IgD-negative memory B cell (primary cell): Measurements from ENCODE around the gene CD55. TPM values are rescaled to one million over a fixed set of nuclear protein-coding genes. Genes with fewer than 3 reads are reported as not detected.

ENCODE experiments used
- H3K27ac Mint-ChIP-seq, 3 donors: one replicate each; pipeline ENCODE4 v1.8.0; 2020 to 2022; ENCODE audit warnings: mild to moderate bottlenecking in 3 of 3, mixed read lengths in 3 of 3, moderate library complexity in 1 of 3
- H3K27me3 Mint-ChIP-seq: one replicate; pipeline ENCODE4 v1.8.0; 2021; ENCODE audit warnings: mixed read lengths
- H3K36me3 Mint-ChIP-seq: one replicate; pipeline ENCODE4 v1.8.0; 2020; ENCODE audit warnings: mild to moderate bottlenecking, mixed read lengths
- H3K4me1 Mint-ChIP-seq, 3 donors: one replicate each; pipeline ENCODE4 v1.8.0; 2020 to 2022; ENCODE audit warnings: mixed read lengths in 3 of 3, mild to moderate bottlenecking in 1 of 3
- H3K4me3 Mint-ChIP-seq, 4 donors: one replicate each; pipeline ENCODE4 v1.8.0; 2020 to 2022; ENCODE audit warnings: mild to moderate bottlenecking in 4 of 4, mixed read lengths in 4 of 4, moderate library complexity in 3 of 4
- H3K9me3 Mint-ChIP-seq, 3 donors: one replicate each; pipeline ENCODE4 v1.8.0; 2020 to 2021; ENCODE audit warnings: mixed read lengths in 3 of 3, mild to moderate bottlenecking in 1 of 3
- polyA plus RNA-seq: library from polyadenylated mRNA; unstranded; fragments of 300-500 nt; fragmentation: Illumina TruSeq; gene quantifications from one replicate; pipeline ENCODE4 v1.2.3, GENCODE V29; 2021

Gene CD55
- 111 TPM for polyA plus RNA-seq

- Mint-ChIP-seq H3K27me3 (no peaks in the 10 kb centered on the region), H3K4me3 (peak within 1 kb of the TSS; percentile 90 to 100 (median 97)), H3K36me3 (peaks cover 11% of the 10 kb centered on the region), H3K27ac (peak within 1 kb of the TSS; percentile 98 to 100 (median 98)), H3K9me3 (no peaks in the 10 kb centered on the region), H3K4me1 (peaks cover 31 to 38% (median 37%) of the 10 kb centered on the region in 3 donors)
Observed at GRCh38 chr1:207321079-207321789, at the start of gene CD55. TSS of gene CD55 (plus strand) at chr1:207321678. CDS start at chr1:207321766, 88 bp downstream.

GRCh38 chr1:207274882-207275281 lies 46.6 kb upstream of the CD55 start:
- no peak overlapping the region for H3K4me3 Mint-ChIP-seq
- H3K36me3 Mint-ChIP-seq = peaks cover 2% of the 10 kb centered on the region
- H3K4me1 Mint-ChIP-seq = peaks cover 4 to 7% (median 6%) of the 10 kb centered on the region in 3 donors
- H3K27ac Mint-ChIP-seq = no peak overlapping the region
- H3K27me3 Mint-ChIP-seq = no peaks in the 10 kb centered on the region
- H3K9me3 Mint-ChIP-seq = peaks cover 0 to 6% (median 4%) of the 10 kb centered on the region in 3 donors

- Mint-ChIP-seq H3K27ac (no peak overlapping the region), H3K4me1 (peaks cover 4 to 7% (median 7%) of the 10 kb centered on the region in 3 donors), H3K36me3 (peaks cover 2% of the 10 kb centered on the region), H3K9me3 (peaks cover 0 to 9% (median 4%) of the 10 kb centered on the region in 3 donors), H3K27me3 (peaks cover 1% of the 10 kb centered on the region), H3K4me3 (no peak overlapping the region)
Observed at GRCh38 chr1:207276465-207276864, 45.0 kb upstream of the CD55 start.

GRCh38 chr1:207277241-207277640 lies 44.2 kb upstream of the CD55 start:
- peaks cover 0 to 9% (median 0%) of the 10 kb centered on the region in 3 donors for H3K9me3 Mint-ChIP-seq
- peaks cover 2% of the 10 kb centered on the region for H3K36me3 Mint-ChIP-seq
- peaks cover 10 to 15% (median 14%) of the 10 kb centered on the region in 3 donors for H3K4me1 Mint-ChIP-seq
- peaks cover 3% of the 10 kb centered on the region for H3K27me3 Mint-ChIP-seq
- no peak overlapping the region for H3K27ac Mint-ChIP-seq
- no peak overlapping the region for H3K4me3 Mint-ChIP-seq

- no peak overlapping the region for H3K4me3 Mint-ChIP-seq
- H3K27ac Mint-ChIP-seq = no peak overlapping the region
- peaks cover 3% of the 10 kb centered on the region for H3K27me3 Mint-ChIP-seq
- peaks cover 2% of the 10 kb centered on the region for H3K36me3 Mint-ChIP-seq
- H3K4me1 Mint-ChIP-seq = peaks cover 12 to 25% (median 23%) of the 10 kb centered on the region in 3 donors
- H3K9me3 Mint-ChIP-seq = peaks cover 0 to 8% (median 0%) of the 10 kb centered on the region in 3 donors
Observed at GRCh38 chr1:207279652-207280051, 41.8 kb upstream of the CD55 start.

- Mint-ChIP-seq H3K27ac (no peak overlapping the region), H3K9me3 (peaks cover 0 to 5% (median 0%) of the 10 kb centered on the region in 3 donors), H3K27me3 (peaks cover 3% of the 10 kb centered on the region), H3K4me1 (peaks cover 12 to 25% (median 23%) of the 10 kb centered on the region in 3 donors), H3K4me3 (no peak overlapping the region), H3K36me3 (peaks cover 2% of the 10 kb centered on the region)
Observed at GRCh38 chr1:207280706-207281105, 40.8 kb upstream of the CD55 start.

- peaks cover 3% of the 10 kb centered on the region for H3K27me3 Mint-ChIP-seq
- H3K4me3 Mint-ChIP-seq = no peak overlapping the region
- peaks cover 0 to 3% (median 0%) of the 10 kb centered on the region in 3 donors for H3K9me3 Mint-ChIP-seq
- H3K36me3 Mint-ChIP-seq = peaks cover 2% of the 10 kb centered on the region
- H3K4me1 Mint-ChIP-seq = peaks cover 11 to 23% (median 22%) of the 10 kb centered on the region in 3 donors
- no peak overlapping the region for H3K27ac Mint-ChIP-seq
Observed at GRCh38 chr1:207282058-207282457, 39.4 kb upstream of the CD55 start.

GRCh38 chr1:207282496-207283380 lies 38.7 kb upstream of the CD55 start:
- peak overlapping the region in 1 of 4 donors; percentile 64 for H3K4me3 Mint-ChIP-seq

GRCh38 chr1:207283421-207283820 lies 38.1 kb upstream of the CD55 start:
- H3K4me1 Mint-ChIP-seq = peaks cover 8 to 18% (median 17%) of the 10 kb centered on the region in 3 donors
- H3K9me3 Mint-ChIP-seq = peaks cover 0 to 3% (median 0%) of the 10 kb centered on the region in 3 donors
- H3K27ac Mint-ChIP-seq = no peak overlapping the region
- H3K36me3 Mint-ChIP-seq = no peaks in the 10 kb centered on the region
- H3K4me3 Mint-ChIP-seq = no peak overlapping the region
- peaks cover 4% of the 10 kb centered on the region for H3K27me3 Mint-ChIP-seq

More at GRCh38 chr1:207282496-207283380, 38.7 kb upstream of the CD55 start:
- peaks cover 0 to 3% (median 0%) of the 10 kb centered on the region in 3 donors for H3K9me3 Mint-ChIP-seq
- no peak overlapping the region for H3K27ac Mint-ChIP-seq
- H3K4me1 Mint-ChIP-seq = peaks cover 8 to 18% (median 17%) of the 10 kb centered on the region in 3 donors
- peaks cover 4% of the 10 kb centered on the region for H3K27me3 Mint-ChIP-seq
- no peaks in the 10 kb centered on the region for H3K36me3 Mint-ChIP-seq

GRCh38 chr1:207284209-207284897 lies 37.1 kb upstream of the CD55 start:
- H3K36me3 Mint-ChIP-seq = no peaks in the 10 kb centered on the region
- peaks cover 8 to 18% (median 17%) of the 10 kb centered on the region in 3 donors for H3K4me1 Mint-ChIP-seq
- H3K27me3 Mint-ChIP-seq = peaks cover 4% of the 10 kb centered on the region
- H3K27ac Mint-ChIP-seq = peak overlapping the region in 1 of 3 donors; percentile 8
- H3K4me3 Mint-ChIP-seq = no peak overlapping the region
- peaks cover 0 to 3% (median under 1%) of the 10 kb centered on the region in 3 donors for H3K9me3 Mint-ChIP-seq

- H3K4me3 Mint-ChIP-seq = no peak overlapping the region
- no peaks in the 10 kb centered on the region for H3K36me3 Mint-ChIP-seq
- peaks cover 4 to 14% (median 12%) of the 10 kb centered on the region in 3 donors for H3K4me1 Mint-ChIP-seq
- no peak overlapping the region for H3K27ac Mint-ChIP-seq
- peaks cover 1% of the 10 kb centered on the region for H3K27me3 Mint-ChIP-seq
- peaks cover 0 to 17% (median 4%) of the 10 kb centered on the region in 3 donors for H3K9me3 Mint-ChIP-seq
Observed at GRCh38 chr1:207286786-207287468, 34.6 kb upstream of the CD55 start.

GRCh38 chr1:207288315-207288714 lies 33.2 kb upstream of the CD55 start:
- peaks cover 1% of the 10 kb centered on the region for H3K27me3 Mint-ChIP-seq

GRCh38 chr1:207289756-207290155 lies 31.7 kb upstream of the CD55 start:
- no peaks in the 10 kb centered on the region for H3K36me3 Mint-ChIP-seq
- H3K4me3 Mint-ChIP-seq = no peak overlapping the region
- peaks cover 1% of the 10 kb centered on the region for H3K27me3 Mint-ChIP-seq
- peaks cover 1 to 23% (median 10%) of the 10 kb centered on the region in 3 donors for H3K9me3 Mint-ChIP-seq
- no peaks in the 10 kb centered on the region for H3K4me1 Mint-ChIP-seq
- H3K27ac Mint-ChIP-seq = no peak overlapping the region

More at GRCh38 chr1:207288315-207288714, 33.2 kb upstream of the CD55 start:
- peaks cover 0 to 2% (median 0%) of the 10 kb centered on the region in 3 donors for H3K4me1 Mint-ChIP-seq
- no peak overlapping the region for H3K27ac Mint-ChIP-seq
- H3K9me3 Mint-ChIP-seq = peaks cover 1 to 23% (median 10%) of the 10 kb centered on the region in 3 donors
- no peaks in the 10 kb centered on the region for H3K36me3 Mint-ChIP-seq
- H3K4me3 Mint-ChIP-seq = no peak overlapping the region

GRCh38 chr1:207291723-207292122 lies 29.8 kb upstream of the CD55 start:
- Mint-ChIP-seq H3K4me1 (no peaks in the 10 kb centered on the region), H3K27ac (no peak overlapping the region), H3K27me3 (peaks cover 1% of the 10 kb centered on the region), H3K36me3 (no peaks in the 10 kb centered on the region), H3K9me3 (peaks cover 1 to 23% (median 12%) of the 10 kb centered on the region in 3 donors), H3K4me3 (no peak overlapping the region)
